Smooth muscle cell (in vitro differentiated cells): ENCODE results near the gene FGFR2. TPM values are rescaled to one million over a fixed set of nuclear protein-coding genes. Genes with fewer than 3 reads are reported as not detected.

ENCODE experiments used
- DNase-seq: peaks from one replicate; lab custom pipeline; 2025; ENCODE audit not compliant: unreplicated experiment; lab: John Stamatoyannopoulos, UW
- H2AFZ ChIP-seq: fragments of 200-600 bp; sonication (generic); 2 replicates; pipeline ENCODE4 v1.6.0; 2016; ENCODE audit warnings: antibody characterized with exemption, low read depth, mild to moderate bottlenecking
- H3F3A ChIP-seq: fragments of 200-600 bp; sonication (generic); 2 replicates; pipeline ENCODE4 v1.6.0; 2017; ENCODE audit warnings: antibody characterized with exemption, low read depth
- H3K27ac ChIP-seq: fragments of 200-600 bp; sonication (generic); 2 replicates; pipeline ENCODE4 v1.5.1; 2016; ENCODE audit warnings: low read depth, mild to moderate bottlenecking
- H3K27me3 ChIP-seq: fragments of 200-600 bp; sonication (generic); 2 replicates; pipeline ENCODE4 v1.6.1; 2016; ENCODE audit warnings: low read depth, mild to moderate bottlenecking
- H3K36me3 ChIP-seq: fragments of 200-600 bp; sonication (generic); 2 replicates; pipeline ENCODE4 v1.5.1; 2016; ENCODE audit warnings: low read depth
- H3K4me1 ChIP-seq: fragments of 200-600 bp; sonication (generic); 2 replicates; pipeline ENCODE4 v1.5.1; 2016; ENCODE audit warnings: low read depth
- H3K4me2 ChIP-seq: fragments of 200-600 bp; sonication (generic); 2 replicates; pipeline ENCODE4 v1.6.0; 2016; ENCODE audit warnings: mild to moderate bottlenecking
- H3K4me3 ChIP-seq: fragments of 200-600 bp; sonication (generic); 2 replicates; pipeline ENCODE4 v1.5.1; 2016; ENCODE audit warnings: mild to moderate bottlenecking
- H3K79me2 ChIP-seq: fragments of 200-600 bp; sonication (generic); 2 replicates; pipeline ENCODE4 v1.6.0; 2016; ENCODE audit warnings: low read depth, mild to moderate bottlenecking
- H3K9ac ChIP-seq: fragments of 200-600 bp; sonication (generic); 2 replicates; pipeline ENCODE4 v1.6.0; 2016; ENCODE audit warnings: low read depth
- H3K9me3 ChIP-seq: fragments of 200-600 bp; sonication (generic); replicated peaks from 2 replicates; pipeline ENCODE4 v1.5.1; 2016; ENCODE audit warnings: low read depth
- H4K20me1 ChIP-seq: fragments of 200-600 bp; sonication (generic); 2 replicates; pipeline ENCODE4 v1.6.0; 2016; ENCODE audit warnings: low read depth
- CTCF ChIP-seq: fragments of 200-600 bp; sonication (generic); IDR thresholded peaks from 2 replicates; pipeline ENCODE4 v1.5.1; 2017; ENCODE audit warnings: borderline replicate concordance, mild to moderate bottlenecking, antibody characterized with exemption; ENCODE audit not compliant: insufficient read depth, poor library complexity, severe bottlenecking
- WGBS: methylation state at CpG from one replicate; pipeline ENCODE4 v1.1.7; 2016; ENCODE audit warnings: low lambda C conversion rate; 5-methylcytosine and 5-hydroxymethylcytosine counted together
- polyA plus RNA-seq: library from polyadenylated mRNA; unstranded; fragments of >200 nt; fragmentation: Nextera tagmentation; extraction: Ambion mirVana; gene quantifications from 2 replicates; pipeline ENCODE4 v1.2.1, GENCODE V29; 2016
- total RNA-seq: library from RNA; depleted of rRNA; stranded (reverse); fragments of >200 nt; gene quantifications from 2 replicates; pipeline ENCODE4 v1.2.3, GENCODE V29; 2014

The FGFR2 gene
- total and polyA plus RNA-seq, 2 experiments from 2014 or later: 85.9 to 103 TPM

GRCh38 chr10:121595806-121596688 is 2.2 kb downstream of the FGFR2 start:
- H4K20me1 ChIP-seq: peaks cover 68% of the 10 kb centered on the region
- peaks cover 11% of the 10 kb centered on the region for H3F3A ChIP-seq
- H2AFZ ChIP-seq: peak overlapping the region; percentile 64
- DNase-seq: no peak
- 4% methylated on average over 28 of the region's 28 CpGs for WGBS
- TF ChIP-seq CTCF: no peak
- H3K27me3 ChIP-seq: no peaks in the 10 kb centered on the region
- peak overlapping the region; percentile 82 for H3K27ac ChIP-seq
- H3K4me3 ChIP-seq: peak overlapping the region; percentile 90
- H3K36me3 ChIP-seq: no peaks in the 10 kb centered on the region
- no peaks in the 10 kb centered on the region for H3K9me3 ChIP-seq
- peak overlapping the region; percentile 95 for H3K4me2 ChIP-seq
- peaks cover 57% of the 10 kb centered on the region for H3K4me1 ChIP-seq
- H3K9ac ChIP-seq: peak overlapping the region; percentile 69
- peaks cover 70% of the 10 kb centered on the region for H3K79me2 ChIP-seq

DNA sequence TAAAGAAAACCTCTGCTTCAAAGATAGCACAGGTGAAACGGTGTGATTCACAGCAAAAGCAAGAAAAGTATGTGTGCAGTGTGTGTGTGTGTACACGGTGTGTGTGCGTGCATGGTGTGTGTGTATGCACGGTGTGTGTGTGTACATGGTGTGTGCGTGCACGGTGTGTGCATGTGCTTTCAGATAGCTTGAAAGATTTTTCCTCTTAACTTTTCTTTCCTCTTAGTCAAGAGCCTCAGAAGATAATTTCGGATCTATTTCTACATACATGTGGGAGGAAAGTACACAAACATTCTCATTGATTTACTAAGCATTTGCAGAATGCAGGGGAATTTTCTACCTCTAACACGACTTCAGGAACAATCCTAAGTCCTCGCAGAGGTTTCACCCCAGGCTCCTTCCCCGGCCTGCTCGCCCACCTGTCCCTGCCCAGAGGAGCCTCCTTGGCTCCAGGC is 2.9 kb downstream of the FGFR2 start:
- H3K79me2 ChIP-seq: peaks cover 77% of the 10 kb centered on the region
- H3K27ac ChIP-seq: peak overlapping the region; percentile 82
- H4K20me1 ChIP-seq: peaks cover 75% of the 10 kb centered on the region
- H3F3A ChIP-seq: peaks cover 11% of the 10 kb centered on the region
- no peaks in the 10 kb centered on the region for H3K36me3 ChIP-seq
- peak overlapping the region; percentile 95 for H3K4me2 ChIP-seq
- TF ChIP-seq CTCF: no peak
- H3K9me3 ChIP-seq: no peaks in the 10 kb centered on the region
- 31% methylated on average over 11 of the region's 11 CpGs for WGBS
- peaks cover 54% of the 10 kb centered on the region for H3K4me1 ChIP-seq
- no peak overlapping the region for H2AFZ ChIP-seq
- peak overlapping the region; percentile 90 for H3K4me3 ChIP-seq
- H3K9ac ChIP-seq: peak overlapping the region; percentile 69
- no peaks in the 10 kb centered on the region for H3K27me3 ChIP-seq
- DNase-seq: no peak

DNA sequence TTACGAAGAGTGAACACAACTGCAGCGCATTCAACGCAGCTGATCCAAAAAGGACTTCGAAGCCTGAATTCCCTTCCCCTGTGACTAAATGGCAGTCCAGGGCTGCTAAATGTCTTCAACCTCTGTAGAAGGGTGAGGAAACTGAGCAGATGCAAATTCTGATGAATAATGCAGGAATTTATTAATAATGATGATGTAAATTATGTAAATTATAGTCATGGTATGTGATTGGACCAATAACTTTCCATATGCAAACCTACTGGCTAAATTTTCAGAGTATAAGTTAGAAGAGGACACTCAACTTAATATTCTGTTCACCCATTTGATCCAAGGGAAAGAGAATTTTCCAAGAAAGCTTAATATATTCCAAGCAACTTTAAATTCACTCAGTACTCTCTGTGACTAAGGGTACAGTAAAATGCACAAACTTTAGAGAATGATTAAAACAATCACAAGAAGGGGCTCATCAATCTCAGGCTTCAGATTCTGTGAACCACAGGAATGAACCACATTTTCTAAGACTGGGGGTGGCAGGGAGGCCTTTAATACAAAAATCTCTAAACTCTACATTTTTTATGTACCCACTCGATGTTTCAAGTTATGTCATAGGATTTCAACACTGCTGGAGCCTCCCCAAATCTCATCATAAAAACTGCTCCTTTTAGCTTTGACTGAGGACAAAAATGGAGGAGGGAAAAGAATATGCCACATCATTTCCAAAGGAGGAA is 3.5 kb downstream of the FGFR2 start:
- Histone ChIP-seq H3F3A (peaks cover 11% of the 10 kb centered on the region), H3K4me1 (peaks cover 54% of the 10 kb centered on the region), H4K20me1 (peaks cover 80% of the 10 kb centered on the region), H3K27ac (peak overlapping the region; percentile 82), H3K79me2 (peaks cover 83% of the 10 kb centered on the region), H2AFZ (no peak overlapping the region), H3K4me3 (peak overlapping the region; percentile 90), H3K4me2 (peak overlapping the region; percentile 95), H3K9me3 (no peaks in the 10 kb centered on the region), H3K36me3 (no peaks in the 10 kb centered on the region), H3K27me3 (no peaks in the 10 kb centered on the region), H3K9ac (no peak overlapping the region)
- TF ChIP-seq CTCF: no peak
- DNase-seq: no peak
- 65% methylated on average over 5 of the region's 5 CpGs for WGBS
